ENCODE results near the gene DDC. TPM values are rescaled to one million over a fixed set of nuclear protein-coding genes. Genes with fewer than 3 reads are reported as not detected.

Gene DDC
- total RNA-seq, 1 experiment from 2014 or later: not detected

DNA sequence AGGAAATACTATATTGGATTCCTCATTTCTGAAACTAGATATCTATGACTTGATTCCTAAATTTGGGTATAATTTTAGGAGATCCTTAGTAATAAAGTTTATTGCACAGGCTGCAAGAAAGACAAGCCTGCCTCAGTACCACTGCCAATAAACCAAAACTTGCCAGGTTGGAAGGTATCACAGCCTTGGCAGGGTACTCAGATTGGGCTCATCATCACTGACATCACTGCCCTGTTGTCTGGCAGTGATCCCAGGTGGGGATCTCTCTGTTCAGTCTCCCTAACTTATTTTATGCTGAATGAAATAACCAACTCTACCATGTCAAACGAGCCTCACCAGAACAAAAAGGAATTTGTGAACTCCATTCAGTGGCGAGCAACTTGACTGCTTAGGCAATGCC is 133.9 kb downstream of the DDC start:
- Histone ChIP-seq H3K9ac (ENCODE audit: low read length) (no peak overlapping the region), H4K20me1 (ENCODE audit: insufficient read depth) (no peaks in the 10 kb centered on the region), H2AFZ (ENCODE audit: low read depth, low read length, poor library complexity, severe bottlenecking) (no peak overlapping the region), H3K4me3 (replicated peaks in 1 of 2; ENCODE audit: low read depth in 1 of 2, low read length in 2 of 2) (no peak overlapping the region), H3K36me3 (ENCODE audit: control insufficient read depth in 1 of 2, insufficient read depth in 2 of 2, low read length in 2 of 2) (no peaks in the 10 kb centered on the region), H3K27me3 (ENCODE audit: insufficient read depth, low read length) (no peaks in the 10 kb centered on the region), H3K27ac (ENCODE audit: low read depth, low read length) (no peak overlapping the region), H3K4me2 (ENCODE audit: low read length) (no peak overlapping the region), H3K9me3 (ENCODE audit: control insufficient read depth in 1 of 2, insufficient read depth in 1 of 2, low read depth in 1 of 2, low read length in 2 of 2) (no peaks in the 10 kb centered on the region), H3K4me1 (ENCODE audit: control insufficient read depth in 1 of 2, insufficient read depth in 2 of 2, low read length in 2 of 2) (no peaks in the 10 kb centered on the region), H3K79me2 (ENCODE audit: insufficient read depth, low read length) (no peaks in the 10 kb centered on the region), H3K9me2 (ENCODE audit: insufficient read depth) (no peaks in the 10 kb centered on the region)
- POLR2A ChIA-PET: no interaction called here
- RAD21 ChIA-PET (ENCODE audit: low non-redundant PET in 1 of 2, low total read pairs in 2 of 2, uncharacterized antibody in 2 of 2, unreplicated experiment in 2 of 2): no interaction called here
- CTCF ChIA-PET: no interaction called here
- BruUV-seq (replicated peaks): no TSS peak
- TF ChIP-seq, protein P1, sequence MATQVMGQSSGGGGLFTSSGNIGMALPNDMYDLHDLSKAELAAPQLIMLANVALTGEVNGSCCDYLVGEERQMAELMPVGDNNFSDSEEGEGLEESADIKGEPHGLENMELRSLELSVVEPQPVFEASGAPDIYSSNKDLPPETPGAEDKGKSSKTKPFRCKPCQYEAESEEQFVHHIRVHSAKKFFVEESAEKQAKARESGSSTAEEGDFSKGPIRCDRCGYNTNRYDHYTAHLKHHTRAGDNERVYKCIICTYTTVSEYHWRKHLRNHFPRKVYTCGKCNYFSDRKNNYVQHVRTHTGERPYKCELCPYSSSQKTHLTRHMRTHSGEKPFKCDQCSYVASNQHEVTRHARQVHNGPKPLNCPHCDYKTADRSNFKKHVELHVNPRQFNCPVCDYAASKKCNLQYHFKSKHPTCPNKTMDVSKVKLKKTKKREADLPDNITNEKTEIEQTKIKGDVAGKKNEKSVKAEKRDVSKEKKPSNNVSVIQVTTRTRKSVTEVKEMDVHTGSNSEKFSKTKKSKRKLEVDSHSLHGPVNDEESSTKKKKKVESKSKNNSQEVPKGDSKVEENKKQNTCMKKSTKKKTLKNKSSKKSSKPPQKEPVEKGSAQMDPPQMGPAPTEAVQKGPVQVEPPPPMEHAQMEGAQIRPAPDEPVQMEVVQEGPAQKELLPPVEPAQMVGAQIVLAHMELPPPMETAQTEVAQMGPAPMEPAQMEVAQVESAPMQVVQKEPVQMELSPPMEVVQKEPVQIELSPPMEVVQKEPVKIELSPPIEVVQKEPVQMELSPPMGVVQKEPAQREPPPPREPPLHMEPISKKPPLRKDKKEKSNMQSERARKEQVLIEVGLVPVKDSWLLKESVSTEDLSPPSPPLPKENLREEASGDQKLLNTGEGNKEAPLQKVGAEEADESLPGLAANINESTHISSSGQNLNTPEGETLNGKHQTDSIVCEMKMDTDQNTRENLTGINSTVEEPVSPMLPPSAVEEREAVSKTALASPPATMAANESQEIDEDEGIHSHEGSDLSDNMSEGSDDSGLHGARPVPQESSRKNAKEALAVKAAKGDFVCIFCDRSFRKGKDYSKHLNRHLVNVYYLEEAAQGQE (IDR thresholded peaks at IDR 0.05; ENCODE audit: low read depth): no peak
- TF ChIP-seq, protein P2, sequence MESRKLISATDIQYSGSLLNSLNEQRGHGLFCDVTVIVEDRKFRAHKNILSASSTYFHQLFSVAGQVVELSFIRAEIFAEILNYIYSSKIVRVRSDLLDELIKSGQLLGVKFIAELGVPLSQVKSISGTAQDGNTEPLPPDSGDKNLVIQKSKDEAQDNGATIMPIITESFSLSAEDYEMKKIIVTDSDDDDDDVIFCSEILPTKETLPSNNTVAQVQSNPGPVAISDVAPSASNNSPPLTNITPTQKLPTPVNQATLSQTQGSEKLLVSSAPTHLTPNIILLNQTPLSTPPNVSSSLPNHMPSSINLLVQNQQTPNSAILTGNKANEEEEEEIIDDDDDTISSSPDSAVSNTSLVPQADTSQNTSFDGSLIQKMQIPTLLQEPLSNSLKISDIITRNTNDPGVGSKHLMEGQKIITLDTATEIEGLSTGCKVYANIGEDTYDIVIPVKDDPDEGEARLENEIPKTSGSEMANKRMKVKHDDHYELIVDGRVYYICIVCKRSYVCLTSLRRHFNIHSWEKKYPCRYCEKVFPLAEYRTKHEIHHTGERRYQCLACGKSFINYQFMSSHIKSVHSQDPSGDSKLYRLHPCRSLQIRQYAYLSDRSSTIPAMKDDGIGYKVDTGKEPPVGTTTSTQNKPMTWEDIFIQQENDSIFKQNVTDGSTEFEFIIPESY (IDR thresholded peaks at IDR 0.05; ENCODE audit: extremely low read depth, insufficient replicate concordance, low read length): no peak
- no peak for TF ChIP-seq ELF1 (IDR thresholded peaks at IDR 0.05; ENCODE audit: borderline replicate concordance, low read depth)
- TF ChIP-seq ATF3 (IDR thresholded peaks at IDR 0.05): no peak
- TF ChIP-seq SRF (IDR thresholded peaks at IDR 0.05; ENCODE audit: low read depth): no peak
- no peak for TF ChIP-seq CTCF (IDR thresholded peaks at IDR 0.05 in 2 of 3, conservative IDR thresholded peaks at IDR 0.05 in 1 of 3; ENCODE audit: borderline replicate concordance in 1 of 3, insufficient read depth in 1 of 3, low read depth in 2 of 3, low read length in 2 of 3)
- TF ChIP-seq SIN3A (IDR thresholded peaks at IDR 0.05; ENCODE audit: low read depth): no peak
- TF ChIP-seq RAD21 (IDR thresholded peaks at IDR 0.05; ENCODE audit: low read depth): no peak
- TF ChIP-seq POLR2A (IDR thresholded peaks at IDR 0.05; ENCODE audit: borderline replicate concordance, extremely low read depth, insufficient read depth, insufficient read length): no peak
- TF ChIP-seq YY1 (IDR thresholded peaks at IDR 0.05; ENCODE audit: extremely low read depth, insufficient replicate concordance, low read depth, low read length): no peak
- TF ChIP-seq CEBPB (IDR thresholded peaks at IDR 0.05; ENCODE audit: low read depth): no peak
- TF ChIP-seq EZH2 (IDR thresholded peaks at IDR 0.05): no peak
- TF ChIP-seq, protein P3, sequence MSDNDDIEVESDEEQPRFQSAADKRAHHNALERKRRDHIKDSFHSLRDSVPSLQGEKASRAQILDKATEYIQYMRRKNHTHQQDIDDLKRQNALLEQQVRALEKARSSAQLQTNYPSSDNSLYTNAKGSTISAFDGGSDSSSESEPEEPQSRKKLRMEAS (IDR thresholded peaks at IDR 0.05): no peak
- TF ChIP-seq FOSL1 (IDR thresholded peaks at IDR 0.05; ENCODE audit: low read depth): no peak
- no peak for TF ChIP-seq EZH2phosphoT487 (IDR thresholded peaks at IDR 0.05; ENCODE audit: borderline replicate concordance)
- TF ChIP-seq ZNF274 (IDR thresholded peaks at IDR 0.05; ENCODE audit: low read depth, low read length): no peak
- TF ChIP-seq JUND (IDR thresholded peaks at IDR 0.05): no peak
- ATAC-seq: no peak
- DNase-seq (ENCODE audit: low read depth, low spot score): no peak
- intact Hi-C loops (cut with micrococcal nuclease): no loop called here

Measured in HCT116 (cell line).